Measurements from ENCODE around the gene BCL10.

BCL10 gene

GRCh38 chr1:85224734-85225623 lies 51.5 kb downstream of the BCL10 start:
- Mint-ChIP-seq H3K9me3 (no peaks in the 10 kb centered on the region), H3K36me3 (no peaks in the 10 kb centered on the region), H3K4me1 (no peaks in the 10 kb centered on the region), H3K27ac (no peak overlapping the region), H3K4me3 (no peak overlapping the region)
- DNase-seq (ENCODE audit: low spot score in 2 of 2): no peak
- ATAC-seq: no peak

- Mint-ChIP-seq H3K4me3 (no peak overlapping the region), H3K27ac (no peak overlapping the region), H3K9me3 (no peaks in the 10 kb centered on the region), H3K4me1 (no peaks in the 10 kb centered on the region), H3K36me3 (no peaks in the 10 kb centered on the region)
- no peak for DNase-seq (ENCODE audit: low spot score in 2 of 2)
- no peak for ATAC-seq
Measured at GRCh38 chr1:85224295-85224694, 52.1 kb downstream of the BCL10 start.

- no peak overlapping the region for H3K4me3 Mint-ChIP-seq
- no peaks in the 10 kb centered on the region for H3K36me3 Mint-ChIP-seq
- H3K4me1 Mint-ChIP-seq: no peaks in the 10 kb centered on the region
- no peak overlapping the region for H3K27ac Mint-ChIP-seq
- ATAC-seq: no peak
- no peaks in the 10 kb centered on the region for H3K9me3 Mint-ChIP-seq
- no peak for DNase-seq (ENCODE audit: low spot score in 2 of 2)
Measured at GRCh38 chr1:85223334-85223733, 53.1 kb downstream of the BCL10 start.

- Mint-ChIP-seq H3K9me3 (no peaks in the 10 kb centered on the region), H3K27ac (no peak overlapping the region)
- DNase-seq (ENCODE audit: low spot score in 2 of 2): no peak
Measured at GRCh38 chr1:85220756-85221201, 55.7 kb downstream of the BCL10 start.

GRCh38 chr1:85219853-85220610 lies 56.4 kb downstream of the BCL10 start:
- ATAC-seq (peak; percentile 21), DNase-seq (ENCODE audit: low spot score in 2 of 2) (no peak)
- H3K9me3 Mint-ChIP-seq: no peaks in the 10 kb centered on the region
- no peaks in the 10 kb centered on the region for H3K36me3 Mint-ChIP-seq
- H3K27ac Mint-ChIP-seq: no peak overlapping the region
- no peaks in the 10 kb centered on the region for H3K4me1 Mint-ChIP-seq
- no peak overlapping the region for H3K4me3 Mint-ChIP-seq

More at GRCh38 chr1:85220756-85221201, 55.7 kb downstream of the BCL10 start:
- no peak for ATAC-seq
- no peak overlapping the region for H3K4me3 Mint-ChIP-seq
- no peaks in the 10 kb centered on the region for H3K4me1 Mint-ChIP-seq
- no peaks in the 10 kb centered on the region for H3K36me3 Mint-ChIP-seq

GRCh38 chr1:85216697-85217096 lies 59.7 kb downstream of the BCL10 start:
- H3K4me1 Mint-ChIP-seq: no peaks in the 10 kb centered on the region
- no peaks in the 10 kb centered on the region for H3K9me3 Mint-ChIP-seq
- no peak overlapping the region for H3K27ac Mint-ChIP-seq
- no peaks in the 10 kb centered on the region for H3K36me3 Mint-ChIP-seq
- DNase-seq (ENCODE audit: low spot score in 2 of 2) (no peak), ATAC-seq (no peak)
- no peak overlapping the region for H3K4me3 Mint-ChIP-seq
